HG03095 (cell line): ENCODE results near the gene KMT5B.
"Not testable (repeated sequence)": the region's sequence is repeated elsewhere in the genome, so short reads cannot be mapped to it uniquely, and the experiment has no call there.

Experiments used
- ATAC-seq: cut with Tn5 transposase; IDR thresholded peaks from one replicate; pipeline ENCODE4 v1.9.1; 2021; ENCODE audit warnings: moderate library complexity; ENCODE audit not compliant: unreplicated experiment

Gene KMT5B

DNA sequence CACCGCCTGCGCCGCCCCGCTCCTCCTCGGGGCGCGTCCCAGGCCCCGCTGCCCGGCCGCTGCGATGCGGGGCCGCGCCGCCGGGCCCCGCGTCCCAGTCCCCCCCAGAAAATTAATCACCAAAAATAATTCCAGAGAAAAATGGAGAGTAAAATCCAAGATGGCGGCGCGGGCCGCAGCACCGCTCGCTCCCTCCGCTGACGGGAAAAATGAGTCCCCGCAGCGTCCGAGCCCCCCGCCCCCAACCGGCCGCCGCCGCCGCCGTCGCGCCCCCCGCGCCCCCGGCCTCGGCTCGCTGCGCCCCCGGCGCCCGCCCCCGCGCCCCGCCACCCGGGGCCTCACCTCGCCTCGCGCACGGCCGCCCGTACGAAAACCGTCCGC is at the start of gene KMT5B:
TSS of gene KMT5B (minus strand) at position 162 of the 381 bp plus-strand sequence. CDS start 23,220 bp downstream, outside the sequence.
- ATAC-seq = no peak

DNA sequence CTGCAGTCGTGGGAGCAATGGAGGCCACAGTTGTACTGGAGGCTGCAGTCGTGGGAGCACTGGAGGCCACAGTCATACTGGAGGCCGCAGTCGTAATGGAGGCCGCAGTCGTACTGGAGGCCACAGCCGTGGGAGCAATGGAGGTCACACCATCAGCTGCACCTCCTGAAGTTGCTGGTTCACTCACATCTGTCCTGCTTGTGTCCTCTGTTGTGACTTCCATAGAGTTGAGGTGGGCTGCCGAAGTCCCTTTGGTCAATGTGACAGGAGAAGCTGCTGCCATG is 49.4 kb upstream of the KMT5B start:
- ATAC-seq = no peak

- ATAC-seq = no peak
Observed at GRCh38 chr11:68261749-68262543, 48.9 kb upstream of the KMT5B start.

GRCh38 chr11:68261006-68261405 is 47.9 kb upstream of the KMT5B start:
- no peak for ATAC-seq

GRCh38 chr11:68260484-68260883 is 47.4 kb upstream of the KMT5B start:
- ATAC-seq = no peak

- ATAC-seq = no peak
Observed at GRCh38 chr11:68259122-68259959, 46.2 kb upstream of the KMT5B start.

DNA sequence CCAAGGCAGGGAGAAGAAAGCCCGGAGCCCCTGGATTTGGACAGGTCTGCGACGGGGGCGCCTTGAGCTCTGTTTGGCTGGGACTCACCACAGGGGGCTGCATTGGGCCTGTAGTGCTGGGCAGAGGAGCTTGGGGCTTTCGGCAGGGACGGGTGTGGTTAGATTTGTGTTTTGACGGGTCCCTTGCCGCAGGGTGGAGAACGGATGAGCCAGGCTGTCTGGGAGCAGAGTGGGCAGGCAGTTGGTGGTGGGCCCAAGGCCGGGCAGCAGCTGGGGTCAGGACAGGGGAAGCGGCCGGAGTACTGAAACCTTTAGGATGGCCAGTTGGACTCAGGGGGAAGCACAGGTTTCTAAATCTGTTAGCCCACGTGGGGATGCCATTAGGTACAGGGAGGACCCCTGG is 45.3 kb upstream of the KMT5B start:
- no peak for ATAC-seq

- ATAC-seq = no peak
Observed at GRCh38 chr11:68257477-68258362, 44.6 kb upstream of the KMT5B start.

DNA sequence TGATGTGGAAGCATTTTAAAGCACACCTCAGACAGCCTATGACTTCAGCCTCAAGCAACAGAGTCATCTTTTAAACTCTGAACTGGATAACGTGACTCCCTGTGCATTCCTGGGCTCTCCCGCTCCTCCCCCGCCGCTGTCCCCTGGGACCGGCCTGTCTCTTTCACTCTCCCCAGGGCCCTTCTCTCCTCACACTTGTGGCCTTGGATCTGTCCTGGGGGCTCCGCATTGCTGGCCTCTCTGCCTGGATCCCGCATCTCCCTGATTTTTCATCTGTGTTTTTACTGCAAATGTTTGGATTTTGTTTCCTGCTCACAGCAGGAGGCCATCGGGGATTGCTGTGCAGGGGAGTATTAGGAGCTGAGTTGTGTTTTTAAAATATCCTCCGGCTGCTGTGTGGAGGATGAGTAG is 43.2 kb upstream of the KMT5B start:
- no peak for ATAC-seq

- no peak for ATAC-seq
Observed at GRCh38 chr11:68255526-68255925, 42.4 kb upstream of the KMT5B start.

DNA sequence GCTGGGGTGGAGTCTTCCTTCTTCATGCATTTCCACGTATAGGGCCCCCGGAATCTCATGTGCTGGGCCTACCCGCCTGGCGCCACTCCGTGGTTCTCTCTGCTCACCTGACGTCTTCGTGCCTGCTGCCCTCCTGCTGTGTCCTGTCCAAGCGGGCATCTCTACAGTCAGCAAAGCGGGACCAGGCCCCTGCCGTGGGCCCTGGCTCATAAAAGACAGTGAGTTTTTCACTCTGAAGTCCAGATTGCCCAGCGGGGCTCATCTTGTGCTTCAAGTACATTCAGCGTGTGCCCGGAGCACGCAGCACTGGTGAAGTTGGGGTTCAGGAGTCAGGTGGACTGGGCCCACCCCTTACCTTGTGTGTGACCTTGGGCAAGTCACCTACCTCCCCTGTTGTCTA is 41.3 kb upstream of the KMT5B start:
- ATAC-seq = no peak

DNA sequence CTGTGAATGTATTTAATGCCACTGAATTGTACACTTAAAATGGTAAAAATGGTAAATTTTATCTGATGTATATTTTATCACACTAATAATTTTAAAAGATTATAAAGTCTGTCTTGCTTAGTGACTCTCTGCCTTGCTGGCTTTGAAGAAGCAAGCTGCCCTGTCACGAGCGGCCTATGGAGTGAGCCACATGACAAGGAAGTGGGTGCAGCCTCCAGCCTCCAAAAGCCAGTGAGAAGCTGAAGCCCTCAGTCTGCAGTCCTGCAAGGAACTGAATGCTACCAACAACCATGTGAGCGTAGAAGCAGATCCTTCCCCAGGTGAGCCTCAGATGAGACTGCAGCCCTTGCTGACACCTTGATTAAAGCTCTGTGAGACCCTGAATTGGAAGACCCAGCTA is 38.7 kb upstream of the KMT5B start:
- ATAC-seq = no peak

DNA sequence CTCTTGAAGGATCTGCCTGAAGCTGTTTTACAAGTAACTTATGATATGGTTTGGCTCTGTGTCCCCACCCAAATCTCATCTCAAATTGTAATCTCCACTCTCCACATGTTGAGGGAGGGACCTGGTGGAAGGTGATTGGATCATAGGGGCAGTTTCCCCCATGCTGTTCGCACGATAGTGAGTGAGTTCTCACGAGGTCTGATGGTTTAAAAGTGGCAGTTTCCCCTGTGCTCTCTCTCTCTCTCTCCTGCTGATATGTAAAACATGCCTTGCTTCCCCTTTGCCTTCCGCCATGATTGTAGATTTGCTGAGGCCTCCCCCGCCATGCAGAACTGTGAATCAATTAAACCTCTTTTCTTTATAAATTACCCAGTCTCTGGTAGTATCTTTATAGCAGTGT is 31.8 kb upstream of the KMT5B start:
- not testable (repeated sequence) for ATAC-seq

GRCh38 chr11:68243847-68244246 is 30.8 kb upstream of the KMT5B start:
- ATAC-seq = not testable (repeated sequence)

DNA sequence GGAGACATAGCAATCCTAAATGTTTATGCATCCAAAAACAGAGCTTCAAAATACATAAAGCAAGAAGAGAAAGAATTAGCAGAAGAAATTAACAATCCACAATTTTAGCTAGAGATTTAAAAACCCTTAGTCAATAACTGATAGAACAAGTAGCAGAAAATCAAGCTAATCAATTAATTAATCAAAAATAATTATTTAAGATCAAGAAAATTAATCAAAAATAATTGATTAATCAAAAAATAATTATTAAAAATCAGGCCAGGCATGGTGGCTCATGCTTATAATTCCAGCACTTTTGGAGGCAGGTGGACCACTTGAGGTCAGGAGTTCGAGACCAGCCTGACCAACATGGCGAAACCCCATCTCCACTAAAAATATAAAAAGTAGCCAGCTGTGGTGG is 29.5 kb upstream of the KMT5B start:
- no peak for ATAC-seq

- ATAC-seq = no peak
Observed at GRCh38 chr11:68231621-68232020, 18.5 kb upstream of the KMT5B start.

- no peak for ATAC-seq
Observed at GRCh38 chr11:68229601-68230000, 16.5 kb upstream of the KMT5B start.

DNA sequence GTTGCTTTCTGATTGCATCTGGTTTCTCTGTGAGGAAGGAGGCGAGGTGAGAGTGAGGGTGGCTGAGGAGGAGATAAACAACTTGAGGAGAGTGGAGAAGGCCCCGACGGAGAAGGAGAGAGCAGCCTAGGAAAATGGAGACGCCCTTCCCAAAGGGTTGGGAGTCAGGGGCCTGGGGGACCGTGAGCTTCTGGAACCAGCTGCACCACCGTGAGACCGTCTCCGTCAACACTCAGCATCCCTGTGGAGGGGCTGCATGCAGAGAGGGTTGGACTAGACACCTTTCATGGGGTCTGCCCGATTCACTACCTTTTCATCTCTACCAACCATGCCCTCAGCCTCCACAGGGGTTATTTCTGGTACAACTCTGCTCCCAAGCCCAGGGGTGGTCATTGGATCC is 13.3 kb upstream of the KMT5B start:
- ATAC-seq = no peak

GRCh38 chr11:68224606-68225005 is 11.5 kb upstream of the KMT5B start:
- no peak for ATAC-seq

DNA sequence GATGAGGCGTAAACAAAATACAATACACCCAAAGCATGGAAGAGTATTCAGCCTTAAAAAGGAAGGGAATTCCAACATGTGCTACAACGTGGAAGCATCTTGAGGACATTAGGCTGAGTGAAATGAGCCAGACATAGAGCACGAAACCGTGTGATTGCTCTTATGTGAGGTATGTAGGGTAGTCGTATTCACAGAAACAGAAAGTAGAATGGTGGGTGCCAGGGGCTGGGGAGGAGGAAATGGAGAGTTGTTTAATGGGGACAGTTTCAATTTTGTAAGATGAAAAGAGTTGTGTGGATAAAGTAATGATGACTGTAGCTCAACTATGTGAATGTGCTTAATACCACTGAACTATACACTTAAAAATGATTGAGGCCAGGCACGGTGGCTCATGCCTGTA is 10.2 kb upstream of the KMT5B start:
- ATAC-seq = no peak

DNA sequence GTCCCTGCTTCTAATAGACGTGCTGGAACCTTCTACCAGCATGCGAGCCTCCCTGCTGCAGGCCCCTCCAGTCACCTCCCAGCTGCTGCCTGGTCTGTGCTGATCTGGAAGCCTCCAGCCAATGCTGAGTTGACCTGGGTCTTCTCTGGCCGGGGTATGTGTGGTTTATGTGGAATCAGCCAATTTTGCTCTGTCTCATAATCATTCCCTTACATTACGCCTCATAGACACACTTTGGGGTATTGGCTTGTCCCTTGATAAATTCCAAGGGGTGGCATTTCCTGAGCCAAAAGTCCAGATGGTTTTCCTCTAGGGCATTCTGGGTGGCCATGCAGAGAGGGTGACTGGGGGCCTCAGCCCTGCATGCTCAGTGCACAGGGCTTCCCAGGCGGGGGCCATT is 8.3 kb upstream of the KMT5B start:
- no peak for ATAC-seq
